Measurements from ENCODE around the gene MIA2.

GRCh38 chr14:39218171-39218769 lies 15.4 kb upstream of the MIA2 start:
- TF ChIP-seq POLR2A (IDR thresholded peaks at IDR 0.05; ENCODE audit: low read depth, low read length) (no peak), POLR2AphosphoS5 (IDR thresholded peaks at IDR 0.05; ENCODE audit: low read depth, low read length) (no peak)

Data from GM12892 (cell line).